MM.1S (cell line): ENCODE results near the gene TMEM186.
"Not testable (repeated sequence)": the region's sequence is repeated elsewhere in the genome, so short reads cannot be mapped to it uniquely, and the experiment has no call there.

Experiments used
- DNase-seq: peaks from one replicate; pipeline ENCODE4 v3.0.0-alpha.2; 2015
- H2AFZ ChIP-seq: fragments of 300-600 bp; sonication (generic); 2 replicates; pipeline ENCODE4 v1.6.0; 2016; ENCODE audit warnings: antibody characterized with exemption, low read length
- H3F3A ChIP-seq: fragments of 300-600 bp; sonication (generic); 2 replicates; pipeline ENCODE4 v1.6.1; 2016; ENCODE audit warnings: mild to moderate bottlenecking, antibody characterized with exemption, low read length, moderate library complexity, mixed read lengths; ENCODE audit not compliant: insufficient read depth
- H3K27ac ChIP-seq: fragments of 300-600 bp; sonication (generic); 2 replicates; pipeline ENCODE4 v1.5.1; 2016; ENCODE audit warnings: mild to moderate bottlenecking, low read length
- H3K27me3 ChIP-seq: fragments of 300-600 bp; sonication (generic); replicated peaks from 2 replicates; pipeline ENCODE4 v1.6.0; 2016; ENCODE audit warnings: low read length; ENCODE audit not compliant: insufficient read depth
- H3K36me3 ChIP-seq: fragments of 300-600 bp; sonication (generic); replicated peaks from 2 replicates; pipeline ENCODE4 v1.6.1; 2016; ENCODE audit warnings: mild to moderate bottlenecking, low read length, mixed read lengths; ENCODE audit not compliant: insufficient read depth
- H3K4me1 ChIP-seq: fragments of 300-600 bp; sonication (generic); 2 replicates; pipeline ENCODE4 v1.6.1; 2016; ENCODE audit warnings: low read length, mixed read lengths
- H3K4me2 ChIP-seq: fragments of 300-600 bp; sonication (generic); 2 replicates; pipeline ENCODE4 v1.6.0; 2016; ENCODE audit warnings: low read depth, low read length
- H3K4me3 ChIP-seq: fragments of 300-600 bp; sonication (generic); 2 replicates; pipeline ENCODE4 v1.5.1; 2016; ENCODE audit warnings: low read length, mixed read lengths
- H3K79me2 ChIP-seq: fragments of 300-600 bp; sonication (generic); 2 replicates; pipeline ENCODE4 v1.6.1; 2016; ENCODE audit warnings: mixed run types, low read length, mixed read lengths
- H3K9ac ChIP-seq: fragments of 300-600 bp; sonication (generic); 2 replicates; pipeline ENCODE4 v1.6.1; 2016; ENCODE audit warnings: low read length, mixed read lengths
- H3K9me2 ChIP-seq: fragments of 300-600 bp; sonication (generic); replicated peaks from 2 replicates; pipeline ENCODE4 v1.6.1; 2016; ENCODE audit warnings: mild to moderate bottlenecking, low read length, mixed read lengths; ENCODE audit not compliant: insufficient read depth
- H3K9me3 ChIP-seq: fragments of 300-600 bp; sonication (generic); replicated peaks from 2 replicates; pipeline ENCODE4 v1.6.1; 2016; ENCODE audit warnings: mild to moderate bottlenecking, low read length, mixed read lengths; ENCODE audit not compliant: insufficient read depth
- H4K20me1 ChIP-seq: fragments of 300-600 bp; sonication (generic); 2 replicates; pipeline ENCODE4 v1.6.1; 2016; ENCODE audit warnings: mild to moderate bottlenecking, low read length, moderate library complexity, mixed read lengths; ENCODE audit not compliant: insufficient read depth
- EZH2 ChIP-seq: fragments of 300-600 bp; sonication (generic); optimal IDR thresholded peaks from 2 replicates; pipeline ENCODE3; 2017; ENCODE audit warnings: low read depth, mild to moderate bottlenecking, antibody characterized with exemption, low read length, mixed read lengths
- EZH2phosphoT487 ChIP-seq: fragments of 300-600 bp; sonication (generic); IDR thresholded peaks from 2 replicates; pipeline ENCODE4 v1.6.1; 2018; ENCODE audit warnings: antibody characterized with exemption, low read length
- TF ChIP-seq, protein P1 (sequence below): fragments of 300-600 bp; sonication (generic); IDR thresholded peaks from 2 replicates; pipeline ENCODE4 v1.5.1; 2016; ENCODE audit warnings: antibody characterized with exemption, low read length, mixed read lengths

The TMEM186 gene

DNA sequence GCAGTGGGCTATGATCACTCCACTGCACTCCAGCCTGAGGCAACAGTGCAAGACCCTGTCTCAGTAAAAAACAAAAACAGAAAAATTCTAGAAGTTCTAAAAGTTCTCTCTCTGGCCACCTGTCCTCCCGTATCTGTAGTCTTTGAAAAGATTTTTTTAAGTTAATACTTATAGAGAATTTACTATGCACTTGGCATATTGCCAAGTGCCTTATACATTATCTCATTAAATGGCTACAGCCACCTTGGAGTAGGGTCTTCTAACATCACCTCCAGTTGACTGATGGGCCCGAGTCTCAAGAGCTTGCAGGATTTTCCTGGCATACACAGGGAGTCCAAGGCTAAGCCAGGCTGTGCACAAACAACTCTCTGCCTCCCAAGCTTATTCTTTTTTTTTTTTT is 44.7 kb downstream of the TMEM186 start:
- Histone ChIP-seq H3K79me2 (no peaks in the 10 kb centered on the region), H3K9me3 (no peaks in the 10 kb centered on the region), H3K4me3 (no peak overlapping the region), H3F3A (no peaks in the 10 kb centered on the region), H3K27me3 (no peaks in the 10 kb centered on the region), H3K36me3 (no peaks in the 10 kb centered on the region), H3K27ac (no peak overlapping the region), H3K9ac (no peak overlapping the region), H3K4me1 (no peaks in the 10 kb centered on the region), H2AFZ (no peak overlapping the region), H4K20me1 (no peaks in the 10 kb centered on the region), H3K9me2 (no peaks in the 10 kb centered on the region), H3K4me2 (no peak overlapping the region)
- no peak for DNase-seq
- TF ChIP-seq, protein P1, sequence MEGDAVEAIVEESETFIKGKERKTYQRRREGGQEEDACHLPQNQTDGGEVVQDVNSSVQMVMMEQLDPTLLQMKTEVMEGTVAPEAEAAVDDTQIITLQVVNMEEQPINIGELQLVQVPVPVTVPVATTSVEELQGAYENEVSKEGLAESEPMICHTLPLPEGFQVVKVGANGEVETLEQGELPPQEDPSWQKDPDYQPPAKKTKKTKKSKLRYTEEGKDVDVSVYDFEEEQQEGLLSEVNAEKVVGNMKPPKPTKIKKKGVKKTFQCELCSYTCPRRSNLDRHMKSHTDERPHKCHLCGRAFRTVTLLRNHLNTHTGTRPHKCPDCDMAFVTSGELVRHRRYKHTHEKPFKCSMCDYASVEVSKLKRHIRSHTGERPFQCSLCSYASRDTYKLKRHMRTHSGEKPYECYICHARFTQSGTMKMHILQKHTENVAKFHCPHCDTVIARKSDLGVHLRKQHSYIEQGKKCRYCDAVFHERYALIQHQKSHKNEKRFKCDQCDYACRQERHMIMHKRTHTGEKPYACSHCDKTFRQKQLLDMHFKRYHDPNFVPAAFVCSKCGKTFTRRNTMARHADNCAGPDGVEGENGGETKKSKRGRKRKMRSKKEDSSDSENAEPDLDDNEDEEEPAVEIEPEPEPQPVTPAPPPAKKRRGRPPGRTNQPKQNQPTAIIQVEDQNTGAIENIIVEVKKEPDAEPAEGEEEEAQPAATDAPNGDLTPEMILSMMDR: no peak
- TF ChIP-seq EZH2phosphoT487: no peak

DNA sequence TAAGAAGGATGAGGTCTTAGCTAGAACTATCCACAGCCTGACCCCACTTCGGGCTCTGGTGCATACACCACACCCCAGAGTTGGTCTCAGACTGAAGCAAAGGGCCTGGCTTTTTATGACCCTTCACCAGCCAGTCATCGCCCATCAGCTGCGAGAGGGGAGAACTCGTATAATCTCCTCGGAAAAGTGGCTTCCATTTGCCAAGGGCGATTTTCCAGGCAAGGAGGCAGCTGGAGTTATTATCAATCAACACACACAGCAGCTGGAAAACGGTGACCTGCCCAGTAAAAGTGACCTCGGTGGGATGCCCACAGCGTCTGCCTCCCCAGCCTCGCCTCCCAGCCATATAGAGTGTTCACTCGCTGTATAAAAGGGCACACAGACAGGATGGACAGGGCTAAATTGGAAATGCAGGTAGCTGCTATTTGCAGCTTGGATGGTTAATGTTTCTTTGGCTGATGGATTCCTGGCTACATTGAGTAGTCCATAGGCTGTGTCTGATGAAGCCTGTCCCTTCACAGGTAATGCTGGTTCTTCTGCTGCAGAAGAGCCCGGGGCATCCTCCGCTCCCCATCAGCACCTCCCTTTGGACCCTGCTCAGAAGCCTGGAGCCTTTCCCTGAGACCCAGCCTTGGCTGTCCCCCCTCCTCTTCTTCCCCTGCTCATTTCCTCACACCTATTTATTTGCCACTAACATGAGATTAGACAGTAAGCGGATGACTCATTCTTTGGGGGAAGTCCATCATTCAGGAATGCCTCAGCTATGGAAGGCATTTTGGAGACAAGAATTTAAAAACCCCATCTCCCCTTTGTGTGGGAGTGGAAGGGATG is 45.7 kb downstream of the TMEM186 start:
- Histone ChIP-seq H4K20me1 (no peaks in the 10 kb centered on the region), H3K27me3 (no peaks in the 10 kb centered on the region), H3F3A (no peaks in the 10 kb centered on the region), H2AFZ (no peak overlapping the region), H3K27ac (no peak overlapping the region), H3K4me1 (no peaks in the 10 kb centered on the region), H3K9ac (no peak overlapping the region), H3K79me2 (no peaks in the 10 kb centered on the region), H3K36me3 (no peaks in the 10 kb centered on the region), H3K4me3 (no peak overlapping the region), H3K9me3 (no peaks in the 10 kb centered on the region), H3K9me2 (no peaks in the 10 kb centered on the region), H3K4me2 (no peak overlapping the region)
- no peak for DNase-seq
- TF ChIP-seq EZH2 (no peak), EZH2phosphoT487 (no peak)
- TF ChIP-seq, protein P1: no peak

DNA sequence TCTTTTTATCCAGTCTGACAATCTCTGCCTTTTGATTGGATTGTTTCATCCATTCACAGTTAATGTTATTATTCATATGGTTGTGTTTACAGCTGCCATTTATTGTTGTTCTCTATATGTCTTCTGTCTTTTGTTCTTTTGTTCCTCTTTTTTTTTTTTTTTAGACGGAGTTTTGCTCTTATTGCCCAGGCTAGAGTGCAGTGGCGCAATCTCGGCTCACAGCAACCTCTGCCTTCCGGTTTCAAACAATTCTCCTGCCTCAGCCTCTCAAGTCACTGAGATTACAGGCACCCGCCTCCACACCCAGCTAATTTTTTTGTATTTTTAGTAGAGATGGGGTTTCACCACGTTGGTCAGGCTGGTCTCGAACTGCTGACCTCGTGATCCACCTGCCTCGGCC is 48.5 kb downstream of the TMEM186 start:
- not testable (repeated sequence) for H3K27ac ChIP-seq, H3K4me2 ChIP-seq, H3K9me2 ChIP-seq, H4K20me1 ChIP-seq, H3K9ac ChIP-seq, H3K27me3 ChIP-seq, H3K4me3 ChIP-seq, H3K79me2 ChIP-seq, H3K4me1 ChIP-seq, DNase-seq, H3F3A ChIP-seq, H3K9me3 ChIP-seq, H2AFZ ChIP-seq, H3K36me3 ChIP-seq
